H9 (cell line): ENCODE data around the gene MRPL17. TPM values are rescaled to one million over a fixed set of nuclear protein-coding genes. Genes with fewer than 3 reads are reported as not detected.
A peak's percentile ranks its signal among the peaks of the same experiment; 100 is the strongest.

Experiments
- DNase-seq: peaks from one replicate; pipeline ENCODE4 v3.0.0-alpha.2; 2017
- H2AFZ ChIP-seq: one replicate; pipeline ENCODE4 v1.6.1; 2013; ENCODE audit warnings: mild to moderate bottlenecking, low read length, control low read depth, moderate library complexity
- H2AK5ac ChIP-seq: 2 replicates; pipeline ENCODE4 v1.6.1; 2013; ENCODE audit warnings: low read length, control low read depth, mixed read lengths; ENCODE audit not compliant: insufficient read length
- H2BK120ac ChIP-seq: one replicate; pipeline ENCODE4 v1.6.1; 2013; ENCODE audit warnings: low read depth, mild to moderate bottlenecking, low read length, control low read depth, inconsistent platforms; ENCODE audit not compliant: poor library complexity, severe bottlenecking
- H2BK12ac ChIP-seq: 2 replicates; pipeline ENCODE4 v1.6.1; 2013; ENCODE audit warnings: low read length, control low read depth, mixed read lengths, low read depth; ENCODE audit not compliant: insufficient read length
- H2BK15ac ChIP-seq: 2 replicates; pipeline ENCODE4 v1.6.1; 2013; ENCODE audit warnings: low read depth, low read length, control low read depth
- H2BK20ac ChIP-seq: one replicate; pipeline ENCODE4 v1.6.1; 2013; ENCODE audit warnings: low read depth, mild to moderate bottlenecking, low read length, control low read depth, inconsistent platforms; ENCODE audit not compliant: poor library complexity, severe bottlenecking
- H2BK5ac ChIP-seq: 2 replicates; pipeline ENCODE4 v1.6.1; 2013; ENCODE audit warnings: low read length, control low read depth, mixed read lengths; ENCODE audit not compliant: insufficient read length
- H3K14ac ChIP-seq: 2 replicates; pipeline ENCODE4 v1.6.1; 2013; ENCODE audit warnings: low read length, control low read depth; ENCODE audit not compliant: insufficient read depth
- H3K18ac ChIP-seq: 2 replicates; pipeline ENCODE4 v1.6.1; 2013; ENCODE audit warnings: low read depth, mild to moderate bottlenecking, mixed read lengths, low read length, control low read depth; ENCODE audit not compliant: insufficient read length
- H3K23ac ChIP-seq: 2 replicates; pipeline ENCODE4 v1.6.1; 2013; ENCODE audit warnings: low read length, control low read depth, mixed read lengths, low read depth; ENCODE audit not compliant: insufficient read length
- H3K23me2 ChIP-seq: 2 replicates; pipeline ENCODE4 v1.6.1; 2013; ENCODE audit warnings: low read depth, mild to moderate bottlenecking, mixed read lengths, low read length, control low read depth; ENCODE audit not compliant: insufficient read length, poor library complexity, severe bottlenecking
- H3K27ac ChIP-seq: 2 replicates; pipeline ENCODE4 v1.5.1; 2013; ENCODE audit warnings: low read length, control low read depth, mixed read lengths, low read depth; ENCODE audit not compliant: insufficient read length
- H3K27me3 ChIP-seq: 2 replicates; pipeline ENCODE4 v1.6.1; 2013; ENCODE audit warnings: low read length, control low read depth, inconsistent platforms; ENCODE audit not compliant: insufficient read depth
- H3K4ac ChIP-seq: 2 replicates; pipeline ENCODE4 v1.6.1; 2013; ENCODE audit warnings: low read depth, mild to moderate bottlenecking, control low read depth, inconsistent platforms, low read length, moderate library complexity
- H3K4me1 ChIP-seq: 2 replicates; pipeline ENCODE4 v1.6.1; 2013; ENCODE audit warnings: low read length, control low read depth, inconsistent platforms; ENCODE audit not compliant: insufficient read depth
- H3K4me2 ChIP-seq: 2 replicates; pipeline ENCODE4 v1.6.1; 2013; ENCODE audit warnings: low read length, control low read depth, mixed read lengths; ENCODE audit not compliant: insufficient read length, insufficient read depth
- H3K56ac ChIP-seq: 2 replicates; pipeline ENCODE4 v1.6.1; 2013; ENCODE audit warnings: low read depth, mild to moderate bottlenecking, mixed read lengths, low read length, control low read depth; ENCODE audit not compliant: insufficient read length
- H3K79me1 ChIP-seq: 2 replicates; pipeline ENCODE4 v1.6.1; 2013; ENCODE audit warnings: low read depth, mild to moderate bottlenecking, moderate library complexity, low read length, control low read depth, inconsistent platforms; ENCODE audit not compliant: insufficient read depth, poor library complexity, severe bottlenecking
- H3K79me2 ChIP-seq: 2 replicates; pipeline ENCODE4 v1.6.1; 2013; ENCODE audit warnings: low read length, control low read depth, inconsistent platforms; ENCODE audit not compliant: insufficient read depth
- H3K9ac ChIP-seq: 2 replicates; pipeline ENCODE4 v1.6.1; 2013; ENCODE audit warnings: low read length, control low read depth, mixed read lengths; ENCODE audit not compliant: insufficient read length; ENCODE audit errors: extremely low read depth
- H3K9me3 ChIP-seq: one replicate; pipeline ENCODE4 v1.6.1; 2013; ENCODE audit warnings: low read depth, low read length, inconsistent platforms; ENCODE audit not compliant: control insufficient read depth
- H3T11ph ChIP-seq: one replicate; pipeline ENCODE4 v1.6.1; 2013; ENCODE audit warnings: mild to moderate bottlenecking, low read length, control low read depth, inconsistent platforms
- H4K20me1 ChIP-seq: one replicate; pipeline ENCODE4 v1.6.1; 2013; ENCODE audit not compliant: control insufficient read depth, insufficient read length, insufficient read depth
- H4K5ac ChIP-seq: 2 replicates; pipeline ENCODE4 v1.6.1; 2013; ENCODE audit warnings: low read depth, mild to moderate bottlenecking, mixed read lengths, low read length, control low read depth; ENCODE audit not compliant: insufficient read length
- H4K8ac ChIP-seq: replicated peaks from 2 replicates; pipeline ENCODE4 v1.6.1; 2013; ENCODE audit warnings: low read length, control low read depth, mixed read lengths, low read depth; ENCODE audit not compliant: insufficient read length
- H4K91ac ChIP-seq: 2 replicates; pipeline ENCODE4 v1.6.1; 2013; ENCODE audit warnings: low read depth, mild to moderate bottlenecking, moderate library complexity, mixed read lengths, low read length, control low read depth; ENCODE audit not compliant: insufficient read length
- H3K27ac Mint-ChIP-seq, 3 experiments: 2 replicates in 2 of 3; 3 replicates in 1 of 3; pipeline ENCODE4 v1.8.0; 2020 to 2021; ENCODE audit warnings: mixed read lengths in 3 of 3, mild to moderate bottlenecking in 1 of 3, moderate library complexity in 1 of 3
- H3K27me3 Mint-ChIP-seq: 2 replicates; pipeline ENCODE4 v1.8.0; 2021; ENCODE audit warnings: low read depth, mild to moderate bottlenecking, moderate library complexity, mixed read lengths
- H3K36me3 Mint-ChIP-seq, 3 experiments: 2 replicates in 2 of 3; 3 replicates in 1 of 3; pipeline ENCODE4 v1.8.0; 2020 to 2021; ENCODE audit warnings: low read depth in 3 of 3, mixed read lengths in 3 of 3; ENCODE audit not compliant: insufficient read depth in 1 of 3
- H3K4me1 Mint-ChIP-seq, 2 experiments: 2 replicates each; pipeline ENCODE4 v1.8.0; 2020; ENCODE audit warnings: mixed read lengths in 2 of 2
- H3K4me3 Mint-ChIP-seq, 2 experiments: 2 replicates in 1 of 2; 3 replicates in 1 of 2; pipeline ENCODE4 v1.8.0; 2020 to 2021; ENCODE audit warnings: mild to moderate bottlenecking in 2 of 2, mixed read lengths in 2 of 2, moderate library complexity in 1 of 2
- H3K9me3 Mint-ChIP-seq, 2 experiments: 2 replicates in 1 of 2; 3 replicates in 1 of 2; pipeline ENCODE4 v1.8.0; 2020; ENCODE audit warnings: mild to moderate bottlenecking in 2 of 2, mixed read lengths in 2 of 2, moderate library complexity in 1 of 2
- WGBS: extraction: QIAGEN DNeasy Blood & Tissue Kit; methylation state at CpG from one replicate; pipeline ENCODE4 v1.1.7; 2013; ENCODE audit warnings: missing lambda C conversion rate, low lambda C conversion rate, mixed read lengths; ENCODE audit not compliant: insufficient read length; ENCODE audit errors: extremely low coverage; 5-methylcytosine and 5-hydroxymethylcytosine counted together
- total RNA-seq: library from RNA; stranded (reverse); gene quantifications from 2 replicates; pipeline ENCODE4 v1.2.1, GENCODE V29; 2021
- TF ChIP-seq, protein P1 (sequence below): fragments of 200-600 bp; sonication (generic); conservative IDR thresholded peaks from 3 replicates; pipeline ENCODE4 v1.8.0; 2021; ENCODE audit warnings: antibody characterized with exemption, mild to moderate bottlenecking

MRPL17 gene
- total RNA-seq, 1 experiment from 2014 or later, result 75.5 TPM

DNA sequence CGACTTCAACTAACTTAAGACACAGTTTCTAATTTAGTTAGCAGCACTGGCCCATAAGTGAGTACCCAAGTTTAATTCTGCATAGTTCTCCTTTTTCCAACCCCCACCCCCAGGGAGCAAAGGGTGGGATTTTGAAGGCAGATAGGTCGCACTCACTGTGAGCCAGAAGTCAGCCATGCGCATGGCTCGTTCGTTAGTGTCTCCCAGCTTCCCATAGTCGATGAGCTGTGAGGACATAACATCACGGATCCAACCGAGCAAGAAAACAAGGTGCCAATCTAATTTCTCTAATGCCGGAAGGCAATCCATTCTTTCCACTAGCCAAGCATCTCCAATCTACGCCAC lies 577 bp downstream of the MRPL17 start:
- peak overlapping the region; percentile 90 for H3K14ac ChIP-seq
- no peak overlapping the region for H4K8ac ChIP-seq
- H2BK20ac ChIP-seq, result no peak overlapping the region
- peaks cover 0 to 10% of the 10 kb centered on the region in 2 experiments; a peak in 3 of 5 replicates for H3K9me3 Mint-ChIP-seq
- H2AFZ ChIP-seq, result no peak overlapping the region
- peak overlapping the region; percentile 89 for H3K9ac ChIP-seq
- WGBS, result no CpG with 5 or more reads among the region's 10 CpGs
- no peak overlapping the region for H4K91ac ChIP-seq
- peak overlapping the region; percentile 99 to 100 (median 99); a peak in 6 of 7 replicates for H3K27ac Mint-ChIP-seq
- peaks cover 13 to 39% (median 27%) of the 10 kb centered on the region in 3 experiments; a peak in 6 of 7 replicates for H3K36me3 Mint-ChIP-seq
- peak overlapping the region; percentile 85 for H3K18ac ChIP-seq
- H3K79me1 ChIP-seq, result peaks cover 3% of the 10 kb centered on the region
- H3K23ac ChIP-seq, result no peak overlapping the region
- peaks cover 21 to 23% of the 10 kb centered on the region in 2 experiments for H3K4me1 Mint-ChIP-seq
- H2BK120ac ChIP-seq, result no peak overlapping the region
- H3K27me3 Mint-ChIP-seq, result no peaks in the 10 kb centered on the region; the same call in 1 of the 2 replicates
- no peak overlapping the region for H2BK15ac ChIP-seq
- H3K27ac ChIP-seq, result peak overlapping the region; percentile 59
- H3K4me1 ChIP-seq, result peaks cover 6% of the 10 kb centered on the region
- peaks cover 7% of the 10 kb centered on the region for H3K23me2 ChIP-seq
- peak overlapping the region; percentile 13 for H2BK5ac ChIP-seq
- peak overlapping the region; percentile 99 for H3K4me3 Mint-ChIP-seq
- no peaks in the 10 kb centered on the region for H3K9me3 ChIP-seq
- TF ChIP-seq, protein P1, sequence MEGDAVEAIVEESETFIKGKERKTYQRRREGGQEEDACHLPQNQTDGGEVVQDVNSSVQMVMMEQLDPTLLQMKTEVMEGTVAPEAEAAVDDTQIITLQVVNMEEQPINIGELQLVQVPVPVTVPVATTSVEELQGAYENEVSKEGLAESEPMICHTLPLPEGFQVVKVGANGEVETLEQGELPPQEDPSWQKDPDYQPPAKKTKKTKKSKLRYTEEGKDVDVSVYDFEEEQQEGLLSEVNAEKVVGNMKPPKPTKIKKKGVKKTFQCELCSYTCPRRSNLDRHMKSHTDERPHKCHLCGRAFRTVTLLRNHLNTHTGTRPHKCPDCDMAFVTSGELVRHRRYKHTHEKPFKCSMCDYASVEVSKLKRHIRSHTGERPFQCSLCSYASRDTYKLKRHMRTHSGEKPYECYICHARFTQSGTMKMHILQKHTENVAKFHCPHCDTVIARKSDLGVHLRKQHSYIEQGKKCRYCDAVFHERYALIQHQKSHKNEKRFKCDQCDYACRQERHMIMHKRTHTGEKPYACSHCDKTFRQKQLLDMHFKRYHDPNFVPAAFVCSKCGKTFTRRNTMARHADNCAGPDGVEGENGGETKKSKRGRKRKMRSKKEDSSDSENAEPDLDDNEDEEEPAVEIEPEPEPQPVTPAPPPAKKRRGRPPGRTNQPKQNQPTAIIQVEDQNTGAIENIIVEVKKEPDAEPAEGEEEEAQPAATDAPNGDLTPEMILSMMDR, result no peak
- no peak overlapping the region for H2BK12ac ChIP-seq
- peak overlapping the region; percentile 4 for H3K56ac ChIP-seq
- H4K20me1 ChIP-seq, result no peaks in the 10 kb centered on the region
- peaks cover 8% of the 10 kb centered on the region; the same call in 1 of the 2 replicates for H3K79me2 ChIP-seq
- DNase-seq, result no peak
- H4K5ac ChIP-seq, result no peak overlapping the region
- no peaks in the 10 kb centered on the region for H3K27me3 ChIP-seq
- no peak overlapping the region for H3T11ph ChIP-seq
- no peak overlapping the region for H2AK5ac ChIP-seq
- no peak overlapping the region for H3K4ac ChIP-seq
- peak overlapping the region; percentile 85 for H3K4me2 ChIP-seq
